Astrocyte of the cerebellum (primary cell): ENCODE data around the gene SLC22A17.

ENCODE experiments used
- DNase-seq: peaks from one replicate; pipeline ENCODE4 v3.0.0-alpha.2; 2011; ENCODE audit warnings: low read depth
- H3K4me3 ChIP-seq: 2 replicates; pipeline ENCODE4 v1.5.1; 2011; ENCODE audit warnings: mild to moderate bottlenecking, low read depth, low read length, moderate library complexity
- CTCF ChIP-seq: IDR thresholded peaks from 2 replicates; pipeline ENCODE4 v1.5.1; 2012; ENCODE audit warnings: low read length, low read depth, moderate library complexity, mild to moderate bottlenecking; ENCODE audit errors: missing control alignments
- in situ Hi-C: cut with HindIII; loops from 2 replicates; pipeline ENCODE4 v1.10.0; 2017; ENCODE audit warnings: low sequenced_read_pairs

Gene SLC22A17

DNA sequence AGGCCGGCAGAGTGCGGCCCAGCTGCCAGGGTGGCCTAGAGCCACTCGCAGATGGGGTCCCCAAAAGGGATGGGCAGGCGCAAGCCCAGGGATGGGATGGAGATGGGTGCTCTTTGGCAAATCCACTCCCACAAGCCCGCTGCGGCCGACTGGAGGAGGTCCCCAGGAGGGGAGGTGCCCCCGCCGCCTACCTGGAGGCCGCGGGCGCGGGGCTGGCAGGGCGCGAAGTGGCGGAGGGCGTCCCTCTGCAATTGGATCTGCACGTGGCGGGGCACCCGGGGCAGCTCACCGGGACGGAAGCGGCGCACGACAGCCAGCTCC, 50.8 kb downstream of the SLC22A17 start:
- in situ Hi-C loops = no loop called here
- TF ChIP-seq CTCF = no peak
- peak overlapping the region; percentile 64 for H3K4me3 ChIP-seq
- DNase-seq = no peak

- in situ Hi-C loops = no loop called here
- TF ChIP-seq CTCF = peak; percentile 60
- peak overlapping the region; percentile 71 for H3K4me3 ChIP-seq
- peak; percentile 96 for DNase-seq
Observed at GRCh38 chr14:23301288-23301968, 51.3 kb downstream of the SLC22A17 start.

- DNase-seq = no peak
- H3K4me3 ChIP-seq = peak overlapping the region; percentile 71
- no peak for TF ChIP-seq CTCF
- in situ Hi-C loops = no loop called here
Observed at GRCh38 chr14:23300687-23301223, 51.9 kb downstream of the SLC22A17 start.

DNA sequence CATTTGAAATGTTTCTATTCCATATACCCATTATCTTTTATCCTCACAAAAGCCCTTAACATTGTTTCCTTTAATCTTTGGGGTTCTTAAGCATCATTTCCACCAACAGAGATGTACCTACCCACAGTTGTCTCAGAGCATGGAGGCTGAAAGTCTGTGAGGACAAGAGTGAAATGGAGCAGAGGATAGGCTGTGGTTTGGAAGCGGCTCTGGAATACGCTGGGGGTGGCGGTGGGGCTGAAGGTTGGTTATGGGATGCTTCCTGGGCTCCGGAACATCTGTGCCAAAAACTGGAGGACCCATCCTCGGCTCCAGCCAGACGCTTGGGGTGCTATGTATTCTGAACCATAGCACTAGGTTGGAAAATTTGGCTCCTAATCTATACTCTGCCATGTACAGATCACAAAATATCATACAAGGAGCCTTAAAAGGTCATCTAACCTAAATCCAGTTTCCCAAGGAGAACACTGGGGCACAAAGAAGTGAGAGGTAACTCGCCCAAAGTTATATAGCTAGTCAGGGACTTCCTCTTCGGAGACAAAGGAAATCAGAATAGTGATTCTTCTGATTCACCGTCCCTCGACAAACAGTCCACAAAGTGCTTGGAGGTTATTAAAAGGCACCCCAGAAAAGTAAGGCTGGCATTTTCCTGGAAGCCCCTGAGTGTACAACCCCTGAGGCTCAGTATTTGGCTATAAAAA, 52.6 kb downstream of the SLC22A17 start:
- in situ Hi-C loops = no loop called here
- DNase-seq = no peak
- H3K4me3 ChIP-seq = peak overlapping the region; percentile 71
- TF ChIP-seq CTCF = no peak

- no peak for DNase-seq
- no peak overlapping the region for H3K4me3 ChIP-seq
- in situ Hi-C loops = no loop called here
- TF ChIP-seq CTCF = peak; percentile 25
Observed at GRCh38 chr14:23299211-23299957, 53.3 kb downstream of the SLC22A17 start.

- no peak for TF ChIP-seq CTCF
- DNase-seq = no peak
Observed at GRCh38 chr14:23297611-23298277, 54.9 kb downstream of the SLC22A17 start.

More at GRCh38 chr14:23297611-23298277, 54.9 kb downstream of the SLC22A17 start:
- in situ Hi-C loops = no loop called here
- no peak overlapping the region for H3K4me3 ChIP-seq
